Kidney (tissue), 14 donors: ENCODE measurements around the gene MB21D2. TPM values are rescaled to one million over a fixed set of nuclear protein-coding genes. Genes with fewer than 3 reads are reported as not detected.

ENCODE experiments used
- DNase-seq, 5 donors: peaks; one replicate each; pipeline ENCODE4 v3.0.0-alpha.2; 2013 to 2020
- FAIRE-seq: peaks from 2 replicates; lab custom pipeline; 2012; peaks lifted over from hg19 to GRCh38; lab: Jason Lieb, UNC
- H3K27ac ChIP-seq, 2 donors: one replicate each; pipeline ENCODE4 v1.7.0; 2013; ENCODE audit warnings: low read depth in 2 of 2, low read length in 2 of 2, inconsistent platforms in 1 of 2
- H3K27me3 ChIP-seq: one replicate; pipeline ENCODE4 v1.7.1; 2013; ENCODE audit warnings: low read length, inconsistent platforms; ENCODE audit not compliant: control insufficient read depth, insufficient read depth
- H3K36me3 ChIP-seq, 3 donors: one replicate each; pipeline versions ENCODE4 v1.7.0 to v1.7.1; 2013; ENCODE audit warnings: low read length in 3 of 3, control low read depth in 1 of 3, inconsistent platforms in 1 of 3; ENCODE audit not compliant: insufficient read depth in 3 of 3, control insufficient read depth in 2 of 3
- H3K4me1 ChIP-seq, 3 donors: one replicate each; pipeline versions ENCODE4 v1.7.0 to v1.7.1; 2013; ENCODE audit warnings: low read length in 3 of 3, inconsistent platforms in 1 of 3, low read depth in 1 of 3; ENCODE audit not compliant: control insufficient read depth in 2 of 3, insufficient read depth in 2 of 3
- H3K4me3 ChIP-seq, 3 donors: one replicate each; pipeline versions ENCODE4 v1.7.0 to v1.8.1; 2013; ENCODE audit warnings: low read length in 3 of 3, control low read depth in 1 of 3, inconsistent platforms in 1 of 3
- H3K9ac ChIP-seq, 3 donors: one replicate each; pipeline versions ENCODE4 v1.7.0 to v1.7.1; 2013; ENCODE audit warnings: low read length in 3 of 3, control low read depth in 1 of 3, inconsistent platforms in 1 of 3
- H3K9me3 ChIP-seq, 3 donors: one replicate each; pipeline versions ENCODE4 v1.7.0 to v1.7.1; 2013; ENCODE audit warnings: low read length in 3 of 3, control low read depth in 1 of 3, inconsistent platforms in 1 of 3; ENCODE audit not compliant: control insufficient read depth in 2 of 3, insufficient read depth in 1 of 3
- intact Hi-C: fragments of 100-400 bp; cut with DNase I; formaldehyde crosslinking; loops from one replicate; pipeline ENCODE4 v1.11.1; 2022
- polyA plus RNA-seq: library from polyadenylated mRNA; stranded (reverse); fragments of 350-450 nt; fragmentation: Illumina TruSeq; extraction: RNeasy Lipid Tissue Mini Kit (QIAGEN cat#74804); gene quantifications from one replicate; pipeline ENCODE4 v1.2.3, GENCODE V29; 2014; ENCODE audit warnings: low read depth, low replicate concordance; ENCODE audit not compliant: insufficient read depth
- total RNA-seq: library from RNA; stranded (reverse); fragmentation: NEBNext Ultra II Directional; extraction: Animal tissue kit (Norgen Biotek cat#: 25700); gene quantifications from one replicate; pipeline ENCODE4 v1.2.1, GENCODE V29; 2021
- TF ChIP-seq, protein P1 (sequence below): IDR thresholded peaks from 3 replicates; pipeline ENCODE4 v1.5.1; 2012; ENCODE audit warnings: mild to moderate bottlenecking, moderate library complexity, borderline replicate concordance; ENCODE audit not compliant: insufficient read depth; ENCODE audit errors: extremely low read depth
- donor health status: control.
- donor health status: control.
- donor health status: control.
- donor health status: control.
- donor health status: control.
- donor health status: DM: yes; HTN: yes; CAD: no.
- donor health status: Normal renal cell carcinoma (clear cell type).

MB21D2 gene
- total and polyA plus RNA-seq, 2 donors from 2014 or later = 3.2 to 3.9 TPM

DNA sequence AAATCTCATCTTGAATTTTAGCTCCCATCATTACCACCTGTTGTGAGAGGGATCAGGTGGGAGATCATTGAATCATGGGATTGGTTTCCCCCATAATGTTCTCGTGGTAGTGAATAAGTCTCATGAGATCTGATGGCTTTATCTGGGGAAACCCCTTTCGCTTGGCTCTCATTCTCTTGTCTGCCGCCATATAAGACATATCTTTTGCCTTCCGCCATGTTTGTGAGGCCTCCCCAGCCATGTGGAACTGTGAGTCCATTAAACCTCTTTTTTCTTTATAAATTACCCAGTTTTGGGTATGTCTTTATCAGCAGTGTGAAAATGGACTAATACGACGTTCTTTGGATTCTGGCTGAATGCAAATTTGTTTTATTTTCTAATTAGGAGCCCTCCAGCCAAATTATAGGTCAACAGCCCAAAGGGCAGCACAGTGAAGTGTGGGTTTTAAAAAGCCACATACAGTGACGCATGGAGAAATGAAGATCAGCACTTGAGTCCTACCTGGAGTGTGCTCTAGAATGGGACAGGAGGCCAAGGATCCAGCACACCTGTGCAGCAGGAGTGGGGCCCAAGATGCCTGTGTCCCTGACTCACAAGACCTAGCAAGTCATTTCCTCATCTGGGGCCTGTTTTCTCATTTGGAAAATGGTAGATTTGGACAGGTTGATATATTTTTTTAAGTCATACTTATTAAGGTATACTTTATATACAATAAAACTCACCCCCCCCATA lies 89.6 kb downstream of the MB21D2 start:
- Histone ChIP-seq H3K9me3 (no peaks in the 10 kb centered on the region), H3K36me3 (no peaks in the 10 kb centered on the region), H3K27me3 (no peaks in the 10 kb centered on the region), H3K27ac (no peak overlapping the region), H3K4me3 (no peak overlapping the region), H3K4me1 (peaks cover 0 to 4% (median 0%) of the 10 kb centered on the region in 3 donors), H3K9ac (no peak overlapping the region)
- DNase-seq = no peak
- no peak for FAIRE-seq
- intact Hi-C loops = no loop called here
- TF ChIP-seq, protein P1, sequence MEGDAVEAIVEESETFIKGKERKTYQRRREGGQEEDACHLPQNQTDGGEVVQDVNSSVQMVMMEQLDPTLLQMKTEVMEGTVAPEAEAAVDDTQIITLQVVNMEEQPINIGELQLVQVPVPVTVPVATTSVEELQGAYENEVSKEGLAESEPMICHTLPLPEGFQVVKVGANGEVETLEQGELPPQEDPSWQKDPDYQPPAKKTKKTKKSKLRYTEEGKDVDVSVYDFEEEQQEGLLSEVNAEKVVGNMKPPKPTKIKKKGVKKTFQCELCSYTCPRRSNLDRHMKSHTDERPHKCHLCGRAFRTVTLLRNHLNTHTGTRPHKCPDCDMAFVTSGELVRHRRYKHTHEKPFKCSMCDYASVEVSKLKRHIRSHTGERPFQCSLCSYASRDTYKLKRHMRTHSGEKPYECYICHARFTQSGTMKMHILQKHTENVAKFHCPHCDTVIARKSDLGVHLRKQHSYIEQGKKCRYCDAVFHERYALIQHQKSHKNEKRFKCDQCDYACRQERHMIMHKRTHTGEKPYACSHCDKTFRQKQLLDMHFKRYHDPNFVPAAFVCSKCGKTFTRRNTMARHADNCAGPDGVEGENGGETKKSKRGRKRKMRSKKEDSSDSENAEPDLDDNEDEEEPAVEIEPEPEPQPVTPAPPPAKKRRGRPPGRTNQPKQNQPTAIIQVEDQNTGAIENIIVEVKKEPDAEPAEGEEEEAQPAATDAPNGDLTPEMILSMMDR = no peak

DNA sequence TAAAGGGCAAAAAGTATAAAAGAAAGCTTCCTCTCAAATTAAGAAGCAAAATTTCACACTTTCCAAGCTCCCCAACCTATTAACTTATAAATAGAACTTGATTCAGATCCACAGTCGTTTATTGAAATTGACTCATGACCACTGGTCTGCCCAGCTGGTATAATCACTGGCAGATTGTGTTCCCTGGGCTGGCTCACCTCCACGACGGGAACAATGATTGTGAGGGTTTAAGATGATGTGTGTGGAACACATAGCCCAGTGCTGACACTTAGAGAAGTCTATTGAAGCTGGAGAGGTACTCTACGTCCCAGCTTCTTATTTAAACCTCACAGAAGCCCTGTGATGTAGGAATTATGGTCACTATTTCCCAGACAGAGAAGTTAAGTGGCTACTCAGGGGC lies 90.4 kb downstream of the MB21D2 start:
- Histone ChIP-seq H3K27me3 (no peaks in the 10 kb centered on the region), H3K27ac (no peak overlapping the region), H3K9me3 (no peaks in the 10 kb centered on the region), H3K4me3 (no peak overlapping the region), H3K4me1 (peaks cover 0 to 4% (median 0%) of the 10 kb centered on the region in 3 donors), H3K36me3 (no peaks in the 10 kb centered on the region), H3K9ac (no peak overlapping the region)
- DNase-seq (no peak), FAIRE-seq (no peak)
- intact Hi-C loops = no loop called here
- TF ChIP-seq, protein P1 = no peak

DNA sequence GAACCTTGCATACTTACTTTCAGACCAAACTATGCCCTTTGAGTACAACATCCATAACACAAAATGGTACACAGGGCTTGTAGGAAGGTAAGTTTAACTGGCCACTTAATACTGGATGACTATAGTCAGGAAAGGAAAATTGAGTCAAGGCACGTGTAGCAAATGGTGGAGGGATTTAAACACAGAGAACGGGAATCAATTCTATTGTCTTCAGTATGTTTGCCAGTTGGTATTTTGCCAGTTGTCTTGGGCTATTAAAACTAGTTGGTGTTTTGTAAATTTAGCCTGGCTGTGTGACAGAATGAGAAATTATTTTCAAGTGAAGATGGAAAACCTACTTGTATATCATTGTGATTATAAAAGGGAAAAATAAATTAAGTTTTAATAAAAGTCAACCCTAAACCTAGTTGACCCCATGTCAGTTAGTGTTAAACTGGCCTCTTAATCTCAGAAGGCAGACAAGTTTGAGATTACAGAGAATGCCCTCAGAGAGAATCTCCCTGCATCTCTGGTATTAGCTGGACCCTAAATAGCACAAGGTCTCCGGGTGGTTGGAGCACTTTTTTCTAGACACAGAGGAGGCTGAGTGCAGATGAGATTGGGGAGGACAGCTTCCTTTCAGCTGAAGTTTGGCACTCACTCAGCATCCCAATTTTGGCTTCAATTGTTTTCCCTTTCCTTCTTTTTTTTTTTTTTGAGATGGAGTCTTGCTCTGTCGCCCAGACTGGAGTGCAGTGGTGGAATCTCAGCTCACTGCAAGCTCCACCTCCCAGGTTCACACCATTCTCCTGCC lies 91.2 kb downstream of the MB21D2 start:
- no peak overlapping the region for H3K9ac ChIP-seq
- no peak overlapping the region for H3K27ac ChIP-seq
- intact Hi-C loops = no loop called here
- H3K27me3 ChIP-seq = no peaks in the 10 kb centered on the region
- TF ChIP-seq, protein P1 = no peak
- no peak for FAIRE-seq
- H3K4me1 ChIP-seq = peaks cover 0 to 4% (median 0%) of the 10 kb centered on the region in 3 donors
- no peak for DNase-seq
- H3K9me3 ChIP-seq = no peaks in the 10 kb centered on the region
- no peak overlapping the region for H3K4me3 ChIP-seq
- no peaks in the 10 kb centered on the region for H3K36me3 ChIP-seq
